K562 (cell line): Measurements from ENCODE around the gene NUDT14. TPM values are rescaled to one million over a fixed set of nuclear protein-coding genes. Genes with fewer than 3 reads are reported as not detected.

Source experiments
- ATAC-seq: fragments of 200-7000 bp; cut with Tn5 transposase; 3 replicates; pipeline ENCODE4 v1.9.1; 2020; ENCODE audit warnings: moderate library complexity
- BruUV-seq: library from RNA; stranded (reverse); fragments of 400-500 nt; replicated peaks from 2 replicates; lab custom pipeline; 2021; lab: Mats Ljungman, UMichigan
- CTCF ChIA-PET: fragments of 300-600 bp; formaldehyde crosslinking; extraction: SDS; loops from one replicate; lab custom pipeline; 2021; ENCODE audit warnings: low intra/inter-chr PET ratio; lab: Yijun Ruan, JAX
- POLR2A ChIA-PET: fragments of 300-600, 350-650 bp; sonication (Branson Sonifier 250); formaldehyde crosslinking; extraction: SDS; loops from one replicate; lab custom pipeline; 2021; ENCODE audit warnings: antibody characterized with exemption, inconsistent platforms; lab: Yijun Ruan, JAX
- DNase-seq, 4 experiments: peaks; one replicate each; pipeline versions ENCODE4 v3.0.0 to v3.0.0-alpha.2; 2011 to 2018; ENCODE audit warnings: low spot score in 3 of 4, mixed read lengths in 3 of 4; ENCODE audit errors: extremely low read depth in 1 of 4
- FAIRE-seq: peaks from 2 replicates; lab custom pipeline; 2011; peaks lifted over from hg19 to GRCh38; lab: Jason Lieb, UNC
- H2AFZ ChIP-seq: 2 replicates; pipeline ENCODE4 v1.6.0; 2011; ENCODE audit warnings: low read depth, low read length, control low read depth, inconsistent platforms
- H3K27ac ChIP-seq: fragments of 200-600 bp; 3 replicates; pipeline ENCODE4 v1.8.0; 2011; ENCODE audit warnings: low read depth, mild to moderate bottlenecking, control low read depth, inconsistent platforms, low read length, moderate library complexity, mixed read lengths; ENCODE audit errors: extremely low read depth
- H3K27me3 ChIP-seq, 2 experiments: fragments of 300-600 bp in 1 of 2; 2 replicates in 1 of 2; 3 replicates in 1 of 2; pipeline versions ENCODE4 v1.6.0 to v1.8.0; 2011; ENCODE audit warnings: inconsistent platforms in 2 of 2, low read length in 2 of 2, mild to moderate bottlenecking in 1 of 2, mixed read lengths in 1 of 2, moderate library complexity in 1 of 2; ENCODE audit not compliant: control insufficient read depth in 2 of 2, insufficient read depth in 2 of 2
- H3K36me3 ChIP-seq: fragments of 300-600 bp; 3 replicates; pipeline ENCODE4 v1.8.0; 2011; ENCODE audit warnings: mild to moderate bottlenecking, low read length, inconsistent platforms; ENCODE audit not compliant: control insufficient read depth, insufficient read depth
- H3K4me1 ChIP-seq, 2 experiments: fragments of 200-600 bp in 1 of 2; replicated peaks in 1 of 2; 2 replicates in 1 of 2; 3 replicates in 1 of 2; pipeline versions ENCODE4 v1.5.1 to v1.8.0; 2011; ENCODE audit warnings: inconsistent platforms in 2 of 2, low read length in 2 of 2, mild to moderate bottlenecking in 1 of 2, mixed read lengths in 1 of 2, moderate library complexity in 1 of 2; ENCODE audit not compliant: control insufficient read depth in 2 of 2, insufficient read depth in 2 of 2
- H3K4me2 ChIP-seq: 2 replicates; pipeline ENCODE4 v1.6.1; 2011; ENCODE audit warnings: low read length, control low read depth, inconsistent platforms, mixed read lengths; ENCODE audit not compliant: insufficient read depth
- H3K4me3 ChIP-seq: fragments of 200-600 bp; sonication (generic), shearing (Covaris generic); 2 replicates; pipeline ENCODE4 v1.5.1; 2016; ENCODE audit warnings: control low read depth, inconsistent platforms
- H3K79me2 ChIP-seq: fragments of 200-600 bp; 3 replicates; pipeline ENCODE4 v1.8.0; 2011; ENCODE audit warnings: low read length, inconsistent platforms; ENCODE audit not compliant: control insufficient read depth, insufficient read depth
- H3K9ac ChIP-seq, 2 experiments: 2 replicates each; pipeline versions ENCODE4 v1.6.0 to v1.6.1; 2011; ENCODE audit warnings: low read depth in 2 of 2, low read length in 2 of 2, control low read depth in 1 of 2, inconsistent platforms in 1 of 2, mild to moderate bottlenecking in 1 of 2, mixed read lengths in 1 of 2; ENCODE audit not compliant: insufficient read depth in 1 of 2
- H3K9me1 ChIP-seq: one replicate; pipeline ENCODE4 v1.6.0; 2011; ENCODE audit warnings: inconsistent platforms, mild to moderate bottlenecking, low read length, moderate library complexity; ENCODE audit not compliant: control insufficient read depth, insufficient read depth
- H3K9me3 ChIP-seq: replicated peaks from 2 replicates; pipeline ENCODE4 v1.5.1; 2011; ENCODE audit warnings: low read depth, low read length, inconsistent platforms; ENCODE audit not compliant: control insufficient read depth, insufficient read depth
- H4K20me1 ChIP-seq: replicated peaks from 2 replicates; pipeline ENCODE4 v1.6.1; 2011; ENCODE audit warnings: low read length, inconsistent platforms, mixed read lengths; ENCODE audit not compliant: control insufficient read depth, insufficient read depth
- FIP1L1 ChIP-seq: fragments of 200-400 bp; formaldehyde crosslinking; IDR thresholded peaks from 2 replicates; pipeline ENCODE4 v1.6.1; 2018; ENCODE audit warnings: mild to moderate bottlenecking, low read depth, low read length; ENCODE audit not compliant: poor library complexity, severe bottlenecking
- KDM4B ChIP-seq, 2 experiments: fragments of 450-650 bp in 1 of 2; sonication (generic) in 1 of 2; IDR thresholded peaks; 2 replicates each; pipeline ENCODE4 v1.6.1; 2016 to 2017; ENCODE audit warnings: borderline replicate concordance in 2 of 2, antibody characterized with exemption in 1 of 2, low read depth in 1 of 2, mild to moderate bottlenecking in 1 of 2
- MCM7 ChIP-seq, 2 experiments: fragments of 450-650 bp; IDR thresholded peaks; 2 replicates each; pipeline ENCODE4 v1.6.1; 2016 to 2018
- PRMT5 ChIP-seq: sonication (generic); formaldehyde crosslinking; IDR thresholded peaks from 2 replicates; pipeline ENCODE4 v1.5.0; 2020; ENCODE audit warnings: missing genetic modification reagents
- RAD51 ChIP-seq: fragments of 450-650 bp; IDR thresholded peaks from 2 replicates; pipeline ENCODE4 v1.7.1; 2016; ENCODE audit warnings: low read depth, mild to moderate bottlenecking, borderline replicate concordance
- RUNX1 ChIP-seq: sonication (generic); IDR thresholded peaks from 2 replicates; pipeline ENCODE4 v1.6.1; 2016; ENCODE audit warnings: antibody characterized with exemption, low read depth
- ZC3H8 ChIP-seq: fragments of 450-650 bp; IDR thresholded peaks from 2 replicates; pipeline ENCODE4 v1.6.1; 2017
- ZNF408 ChIP-seq: fragments of 250-450 bp; sonication (Bioruptor Pico); IDR thresholded peaks from 2 replicates; pipeline ENCODE4 v1.4.0; 2020; ENCODE audit warnings: low read depth, mild to moderate bottlenecking, moderate library complexity
- ZNF79 ChIP-seq: fragments of 250-450 bp; sonication (Bioruptor Pico); IDR thresholded peaks from 2 replicates; pipeline ENCODE4 v1.4.0; 2020; ENCODE audit warnings: low read depth, mild to moderate bottlenecking, moderate library complexity
- WGBS: fragments of 100-300 bp; shearing (Covaris generic); methylation state at CpG from one replicate; pipeline ENCODE4 v1.1.6; 2016; ENCODE audit warnings: low coverage, mixed read lengths; ENCODE audit not compliant: insufficient coverage; ENCODE audit errors: missing lambda C conversion rate; 5-methylcytosine and 5-hydroxymethylcytosine counted together
- in situ Hi-C: fragments of 300-500 bp; cut with MboI; formaldehyde crosslinking; loops from 4 replicates; pipeline ENCODE4 v1.15.0; 2018; ENCODE audit warnings: inconsistent platforms, mixed read lengths
- intact Hi-C: fragments of 100-400 bp; cut with micrococcal nuclease; formaldehyde crosslinking; loops from 2 replicates; pipeline ENCODE4 v1.14.2; 2022
- polyA plus RNA-seq, 8 experiments: library from polyadenylated mRNA; depleted of rRNA in 4 of 8; stranded (reverse) in 5 of 8; unstranded in 3 of 8; fragments of >200 nt; fragmentation: Nextera tagmentation in 2 of 8; fragmentation: Illumina TruSeq in 1 of 8; extraction: Ambion mirVana in 2 of 8; extraction: Trizol in 1 of 8; gene quantifications; 2 replicates each; pipeline versions ENCODE4 v1.2.1 to v1.2.3, GENCODE V29; 2011 to 2014; ENCODE audit warnings: inconsistent platforms in 1 of 8, missing spikeins in 1 of 8
- total RNA-seq, 7 experiments: library from RNA; depleted of rRNA in 6 of 7; stranded (reverse); fragments of >200 nt in 6 of 7; fragmentation: Illumina TruSeq in 2 of 7; extraction: Trizol in 2 of 7; gene quantifications; 2 replicates each; pipeline versions ENCODE4 v1.2.1 to v1.2.3, GENCODE V29; 2011 to 2021; ENCODE audit warnings: low replicate concordance in 1 of 7
- TF ChIP-seq, protein P1 (sequence below): fragments of 250-450 bp; sonication (Bioruptor Pico); IDR thresholded peaks from 2 replicates; pipeline ENCODE4 v1.8.0; 2021; ENCODE audit warnings: borderline replicate concordance, mild to moderate bottlenecking, moderate library complexity; ENCODE audit not compliant: poor library complexity, severe bottlenecking
- TF ChIP-seq, protein P2 (sequence below): fragments of 200-600 bp; sonication (generic); IDR thresholded peaks from one replicate; pipeline ENCODE4 v1.6.1; 2012; ENCODE audit warnings: mild to moderate bottlenecking, low read depth, low read length, inconsistent platforms
- TF ChIP-seq, protein P3 (sequence below): fragments of 250-450 bp; sonication (Bioruptor Pico); IDR thresholded peaks from 2 replicates; pipeline ENCODE4 v1.9.0; 2021; ENCODE audit warnings: mild to moderate bottlenecking

The NUDT14 gene
- total and polyA plus RNA-seq, 9 of the 15 experiments (the other 6 are each of a cell fraction or from before 2014, with no cell fraction given) = 0.14 to 16.3 (median 8.2) TPM

DNA sequence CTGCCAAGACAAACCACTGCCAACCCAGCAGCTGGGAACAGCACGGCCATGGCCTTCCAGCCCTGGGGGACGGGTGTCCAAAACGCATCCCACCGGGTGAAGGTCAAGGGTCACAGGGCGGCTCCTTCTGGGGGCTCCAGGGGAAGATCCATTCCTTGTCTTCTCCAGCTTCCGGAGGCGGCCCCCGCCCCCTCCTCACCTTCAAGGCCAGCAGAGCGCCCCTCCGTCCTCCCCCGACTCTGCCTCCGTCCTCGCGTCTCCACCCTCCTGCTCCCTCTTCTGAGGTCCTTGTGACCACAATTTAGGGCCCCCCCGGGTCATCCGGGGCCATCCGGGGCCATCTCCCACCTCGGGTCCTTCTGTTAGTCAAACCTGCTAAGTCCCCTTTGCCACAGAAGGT lies 3.9 kb upstream of the NUDT14 start:
- in situ Hi-C loops = no loop called here
- no peak overlapping the region for H3K4me3 ChIP-seq
- TF ChIP-seq FIP1L1 = no peak
- no peak for TF ChIP-seq ZNF408 (CRISPR knock-in tag)
- no peak for TF ChIP-seq RUNX1
- TF ChIP-seq, protein P1, sequence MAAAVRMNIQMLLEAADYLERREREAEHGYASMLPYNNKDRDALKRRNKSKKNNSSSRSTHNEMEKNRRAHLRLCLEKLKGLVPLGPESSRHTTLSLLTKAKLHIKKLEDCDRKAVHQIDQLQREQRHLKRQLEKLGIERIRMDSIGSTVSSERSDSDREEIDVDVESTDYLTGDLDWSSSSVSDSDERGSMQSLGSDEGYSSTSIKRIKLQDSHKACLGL (CRISPR knock-in tag) = no peak
- TF ChIP-seq, protein P2, sequence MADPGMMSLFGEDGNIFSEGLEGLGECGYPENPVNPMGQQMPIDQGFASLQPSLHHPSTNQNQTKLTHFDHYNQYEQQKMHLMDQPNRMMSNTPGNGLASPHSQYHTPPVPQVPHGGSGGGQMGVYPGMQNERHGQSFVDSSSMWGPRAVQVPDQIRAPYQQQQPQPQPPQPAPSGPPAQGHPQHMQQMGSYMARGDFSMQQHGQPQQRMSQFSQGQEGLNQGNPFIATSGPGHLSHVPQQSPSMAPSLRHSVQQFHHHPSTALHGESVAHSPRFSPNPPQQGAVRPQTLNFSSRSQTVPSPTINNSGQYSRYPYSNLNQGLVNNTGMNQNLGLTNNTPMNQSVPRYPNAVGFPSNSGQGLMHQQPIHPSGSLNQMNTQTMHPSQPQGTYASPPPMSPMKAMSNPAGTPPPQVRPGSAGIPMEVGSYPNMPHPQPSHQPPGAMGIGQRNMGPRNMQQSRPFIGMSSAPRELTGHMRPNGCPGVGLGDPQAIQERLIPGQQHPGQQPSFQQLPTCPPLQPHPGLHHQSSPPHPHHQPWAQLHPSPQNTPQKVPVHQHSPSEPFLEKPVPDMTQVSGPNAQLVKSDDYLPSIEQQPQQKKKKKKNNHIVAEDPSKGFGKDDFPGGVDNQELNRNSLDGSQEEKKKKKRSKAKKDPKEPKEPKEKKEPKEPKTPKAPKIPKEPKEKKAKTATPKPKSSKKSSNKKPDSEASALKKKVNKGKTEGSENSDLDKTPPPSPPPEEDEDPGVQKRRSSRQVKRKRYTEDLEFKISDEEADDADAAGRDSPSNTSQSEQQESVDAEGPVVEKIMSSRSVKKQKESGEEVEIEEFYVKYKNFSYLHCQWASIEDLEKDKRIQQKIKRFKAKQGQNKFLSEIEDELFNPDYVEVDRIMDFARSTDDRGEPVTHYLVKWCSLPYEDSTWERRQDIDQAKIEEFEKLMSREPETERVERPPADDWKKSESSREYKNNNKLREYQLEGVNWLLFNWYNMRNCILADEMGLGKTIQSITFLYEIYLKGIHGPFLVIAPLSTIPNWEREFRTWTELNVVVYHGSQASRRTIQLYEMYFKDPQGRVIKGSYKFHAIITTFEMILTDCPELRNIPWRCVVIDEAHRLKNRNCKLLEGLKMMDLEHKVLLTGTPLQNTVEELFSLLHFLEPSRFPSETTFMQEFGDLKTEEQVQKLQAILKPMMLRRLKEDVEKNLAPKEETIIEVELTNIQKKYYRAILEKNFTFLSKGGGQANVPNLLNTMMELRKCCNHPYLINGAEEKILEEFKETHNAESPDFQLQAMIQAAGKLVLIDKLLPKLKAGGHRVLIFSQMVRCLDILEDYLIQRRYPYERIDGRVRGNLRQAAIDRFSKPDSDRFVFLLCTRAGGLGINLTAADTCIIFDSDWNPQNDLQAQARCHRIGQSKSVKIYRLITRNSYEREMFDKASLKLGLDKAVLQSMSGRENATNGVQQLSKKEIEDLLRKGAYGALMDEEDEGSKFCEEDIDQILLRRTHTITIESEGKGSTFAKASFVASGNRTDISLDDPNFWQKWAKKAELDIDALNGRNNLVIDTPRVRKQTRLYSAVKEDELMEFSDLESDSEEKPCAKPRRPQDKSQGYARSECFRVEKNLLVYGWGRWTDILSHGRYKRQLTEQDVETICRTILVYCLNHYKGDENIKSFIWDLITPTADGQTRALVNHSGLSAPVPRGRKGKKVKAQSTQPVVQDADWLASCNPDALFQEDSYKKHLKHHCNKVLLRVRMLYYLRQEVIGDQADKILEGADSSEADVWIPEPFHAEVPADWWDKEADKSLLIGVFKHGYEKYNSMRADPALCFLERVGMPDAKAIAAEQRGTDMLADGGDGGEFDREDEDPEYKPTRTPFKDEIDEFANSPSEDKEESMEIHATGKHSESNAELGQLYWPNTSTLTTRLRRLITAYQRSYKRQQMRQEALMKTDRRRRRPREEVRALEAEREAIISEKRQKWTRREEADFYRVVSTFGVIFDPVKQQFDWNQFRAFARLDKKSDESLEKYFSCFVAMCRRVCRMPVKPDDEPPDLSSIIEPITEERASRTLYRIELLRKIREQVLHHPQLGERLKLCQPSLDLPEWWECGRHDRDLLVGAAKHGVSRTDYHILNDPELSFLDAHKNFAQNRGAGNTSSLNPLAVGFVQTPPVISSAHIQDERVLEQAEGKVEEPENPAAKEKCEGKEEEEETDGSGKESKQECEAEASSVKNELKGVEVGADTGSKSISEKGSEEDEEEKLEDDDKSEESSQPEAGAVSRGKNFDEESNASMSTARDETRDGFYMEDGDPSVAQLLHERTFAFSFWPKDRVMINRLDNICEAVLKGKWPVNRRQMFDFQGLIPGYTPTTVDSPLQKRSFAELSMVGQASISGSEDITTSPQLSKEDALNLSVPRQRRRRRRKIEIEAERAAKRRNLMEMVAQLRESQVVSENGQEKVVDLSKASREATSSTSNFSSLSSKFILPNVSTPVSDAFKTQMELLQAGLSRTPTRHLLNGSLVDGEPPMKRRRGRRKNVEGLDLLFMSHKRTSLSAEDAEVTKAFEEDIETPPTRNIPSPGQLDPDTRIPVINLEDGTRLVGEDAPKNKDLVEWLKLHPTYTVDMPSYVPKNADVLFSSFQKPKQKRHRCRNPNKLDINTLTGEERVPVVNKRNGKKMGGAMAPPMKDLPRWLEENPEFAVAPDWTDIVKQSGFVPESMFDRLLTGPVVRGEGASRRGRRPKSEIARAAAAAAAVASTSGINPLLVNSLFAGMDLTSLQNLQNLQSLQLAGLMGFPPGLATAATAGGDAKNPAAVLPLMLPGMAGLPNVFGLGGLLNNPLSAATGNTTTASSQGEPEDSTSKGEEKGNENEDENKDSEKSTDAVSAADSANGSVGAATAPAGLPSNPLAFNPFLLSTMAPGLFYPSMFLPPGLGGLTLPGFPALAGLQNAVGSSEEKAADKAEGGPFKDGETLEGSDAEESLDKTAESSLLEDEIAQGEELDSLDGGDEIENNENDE = no peak
- no peak for TF ChIP-seq ZC3H8
- no peak for TF ChIP-seq RAD51
- no peak for TF ChIP-seq MCM7 (IDR thresholded peaks at IDR 0.05)
- TF ChIP-seq, protein P3, sequence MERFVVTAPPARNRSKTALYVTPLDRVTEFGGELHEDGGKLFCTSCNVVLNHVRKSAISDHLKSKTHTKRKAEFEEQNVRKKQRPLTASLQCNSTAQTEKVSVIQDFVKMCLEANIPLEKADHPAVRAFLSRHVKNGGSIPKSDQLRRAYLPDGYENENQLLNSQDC (CRISPR knock-in tag) = no peak
- TF ChIP-seq ZNF79 (CRISPR knock-in tag) = no peak
- TF ChIP-seq KDM4B (IDR thresholded peaks at IDR 0.05; ENCODE audit: borderline replicate concordance in 2 of 2, low read depth in 1 of 2) = no peak
- TF ChIP-seq PRMT5 (CRISPR knock-in tag) = no peak

More for the DNA sequence above, 3.9 kb upstream of the NUDT14 start:
- H3K9me1 ChIP-seq = no peaks in the 10 kb centered on the region
- peaks cover 3 to 38% of the 10 kb centered on the region in 2 experiments; a peak in 4 of 5 replicates for H3K4me1 ChIP-seq
- ATAC-seq = no peak
- BruUV-seq = no TSS peak
- H4K20me1 ChIP-seq = no peaks in the 10 kb centered on the region
- WGBS = 17% methylated on average over 9 of the region's 18 CpGs
- DNase-seq = no peak
- H3K36me3 ChIP-seq = no peaks in the 10 kb centered on the region
- intact Hi-C loops = no loop called here
- no peaks in the 10 kb centered on the region for H3K79me2 ChIP-seq
- ChIA-PET CTCF (no interaction called here), POLR2A (no interaction called here)
- no peak overlapping the region for H2AFZ ChIP-seq
- no peaks in the 10 kb centered on the region; the same call in none of the 2 replicates for H3K9me3 ChIP-seq
- no peaks in the 10 kb centered on the region for H3K27me3 ChIP-seq
- FAIRE-seq = no peak
- no peak overlapping the region for H3K4me2 ChIP-seq
- H3K9ac ChIP-seq = no peak overlapping the region
- H3K27ac ChIP-seq = no peak overlapping the region
